GM18907 (cell line): ENCODE measurements around the gene ARRDC5.
"Not testable (repeated sequence)": the region's sequence is repeated elsewhere in the genome, so short reads cannot be mapped to it uniquely, and the experiment has no call there.

Source experiments
- ATAC-seq: cut with Tn5 transposase; IDR thresholded peaks from one replicate; pipeline ENCODE4 v1.9.1; 2021; ENCODE audit warnings: mild to moderate bottlenecking, moderate library complexity; ENCODE audit not compliant: unreplicated experiment

The ARRDC5 gene

DNA sequence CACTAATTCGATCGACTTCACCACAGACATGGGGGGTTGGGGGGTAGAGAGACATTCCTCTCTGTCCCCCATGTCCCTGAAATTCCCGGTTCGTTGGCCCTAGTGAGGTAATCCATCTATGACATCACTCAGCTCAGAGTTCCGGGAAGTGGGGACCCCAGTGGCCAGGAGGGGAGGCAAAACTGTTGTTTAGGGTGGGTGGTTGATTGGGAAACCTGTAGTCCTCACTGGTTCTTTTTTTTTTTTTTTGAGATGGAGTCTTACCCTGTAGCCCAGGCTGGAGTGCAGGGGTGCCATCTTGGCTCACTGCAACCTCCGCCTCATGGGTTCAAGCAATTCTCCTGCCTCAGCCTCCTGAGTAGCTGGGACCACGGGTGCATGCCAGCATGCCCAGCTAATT lies at the start of gene ARRDC5:
TSS of gene ARRDC5 (minus strand) at position 101 of the 400 bp plus-strand sequence. CDS start at position 30, 71 bp downstream.
- ATAC-seq: no peak

DNA sequence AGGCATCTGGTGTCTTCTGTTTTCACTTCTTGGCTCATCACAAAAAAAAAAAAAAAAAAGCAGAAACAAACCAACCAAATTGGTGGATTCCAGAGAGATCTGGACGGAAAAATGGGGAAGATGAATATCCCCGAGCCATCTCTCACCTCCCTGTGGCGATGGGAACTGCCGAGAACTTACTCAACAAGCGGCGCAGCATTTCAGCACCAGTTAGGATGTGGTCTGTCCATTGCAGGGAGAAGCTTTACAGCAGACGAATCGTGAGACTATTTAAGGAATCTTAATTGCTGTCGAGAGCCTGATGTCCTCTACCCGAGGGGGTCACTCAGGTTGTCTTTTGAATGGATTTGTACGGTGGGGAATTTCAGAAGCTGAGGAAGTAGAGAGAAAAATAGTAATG lies 49.0 kb upstream of the ARRDC5 start:
- no peak for ATAC-seq

DNA sequence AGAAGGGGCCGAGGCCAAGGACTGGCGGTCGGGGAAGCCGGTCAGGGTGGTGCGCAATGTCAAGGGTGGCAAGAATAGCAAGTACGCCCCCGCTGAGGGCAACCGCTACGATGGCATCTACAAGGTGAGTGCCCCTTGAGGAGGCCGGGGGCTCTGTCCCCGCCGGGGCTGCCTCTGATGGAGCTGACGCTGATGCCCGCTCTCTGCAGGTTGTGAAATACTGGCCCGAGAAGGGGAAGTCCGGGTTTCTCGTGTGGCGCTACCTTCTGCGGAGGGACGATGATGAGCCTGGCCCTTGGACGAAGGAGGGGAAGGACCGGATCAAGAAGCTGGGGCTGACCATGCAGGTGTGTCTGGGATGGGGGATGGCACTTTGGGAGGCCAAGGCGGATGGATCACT lies 48.0 kb upstream of the ARRDC5 start:
- ATAC-seq: not testable (repeated sequence)

DNA sequence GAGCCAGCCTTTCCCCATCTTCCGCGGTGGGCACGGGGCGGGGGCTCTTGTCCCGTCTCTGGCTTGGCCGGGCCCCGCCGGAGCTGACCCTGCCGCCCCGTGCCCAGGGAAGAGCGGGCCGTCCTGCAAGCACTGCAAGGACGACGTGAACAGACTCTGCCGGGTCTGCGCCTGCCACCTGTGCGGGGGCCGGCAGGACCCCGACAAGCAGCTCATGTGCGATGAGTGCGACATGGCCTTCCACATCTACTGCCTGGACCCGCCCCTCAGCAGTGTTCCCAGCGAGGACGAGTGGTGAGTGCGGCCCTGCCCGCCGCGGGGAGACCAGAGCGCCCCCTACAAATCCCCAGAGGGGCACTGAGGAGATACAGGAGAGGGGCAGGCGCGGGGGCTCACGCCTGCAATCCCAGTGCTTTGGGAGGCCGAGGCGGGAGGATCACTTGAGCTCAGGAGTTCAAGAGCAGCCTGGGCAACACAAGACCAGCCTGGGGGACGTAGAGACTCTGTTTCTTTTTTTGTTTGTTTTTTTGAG lies 39.0 kb upstream of the ARRDC5 start:
- not testable (repeated sequence) for ATAC-seq

DNA sequence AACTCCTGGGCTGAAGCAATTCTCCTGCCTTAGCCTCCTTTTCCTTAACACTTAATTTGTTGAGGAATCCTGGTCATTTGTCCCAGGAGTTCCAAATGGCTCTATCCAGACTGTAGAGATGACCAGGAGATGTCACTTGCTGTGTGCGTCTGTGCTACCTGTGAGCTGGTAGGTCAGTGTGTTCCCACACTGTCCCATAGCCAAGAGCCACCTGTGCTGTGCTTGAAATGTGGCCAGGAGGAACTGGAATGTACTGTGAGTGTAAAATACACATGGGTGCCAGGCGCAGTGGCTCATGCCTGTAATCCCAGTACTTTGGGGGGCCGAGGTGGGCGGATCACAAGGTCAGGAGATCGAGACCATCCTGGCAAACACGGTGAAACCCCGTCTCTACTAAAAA lies 36.8 kb upstream of the ARRDC5 start:
- ATAC-seq: no peak

DNA sequence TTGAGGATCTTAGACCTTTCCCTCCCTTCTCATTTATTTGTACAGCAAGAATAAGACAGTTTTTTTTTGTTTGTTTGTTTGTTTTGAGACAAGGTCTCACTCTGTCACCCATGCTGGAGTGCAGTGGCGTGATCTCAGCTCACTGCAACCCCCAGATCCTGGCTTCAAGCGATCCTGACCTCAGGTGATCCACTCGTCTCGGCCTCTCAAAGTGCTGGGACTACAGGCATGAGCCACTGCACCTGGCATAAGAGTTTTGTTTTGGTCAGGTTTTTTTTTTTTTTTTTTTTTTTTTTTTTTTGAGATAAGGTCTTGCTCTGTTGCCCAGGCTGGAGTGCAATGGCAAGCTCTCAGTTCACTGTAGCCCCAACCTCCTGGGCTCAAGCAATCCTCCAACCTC lies 35.8 kb upstream of the ARRDC5 start:
- ATAC-seq: not testable (repeated sequence)

DNA sequence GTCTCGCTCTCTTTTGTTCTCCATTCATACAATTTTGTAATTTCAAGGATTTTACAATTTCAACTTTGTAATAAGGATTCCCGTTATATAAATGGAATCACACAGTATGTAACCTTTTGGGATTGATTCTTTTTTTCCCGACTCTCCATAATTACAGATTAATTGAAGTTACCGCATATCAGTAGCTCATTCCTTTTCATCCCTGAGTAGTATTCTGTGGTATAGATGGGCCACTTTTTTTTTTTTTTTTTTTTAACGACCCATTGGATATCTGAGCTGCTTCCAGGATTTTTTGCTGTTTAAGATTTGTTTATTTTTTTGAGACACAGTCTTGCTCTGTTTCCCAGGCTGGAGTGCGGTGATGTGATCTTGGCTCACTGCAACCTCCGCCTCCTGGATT lies 34.4 kb upstream of the ARRDC5 start:
- ATAC-seq: no peak

DNA sequence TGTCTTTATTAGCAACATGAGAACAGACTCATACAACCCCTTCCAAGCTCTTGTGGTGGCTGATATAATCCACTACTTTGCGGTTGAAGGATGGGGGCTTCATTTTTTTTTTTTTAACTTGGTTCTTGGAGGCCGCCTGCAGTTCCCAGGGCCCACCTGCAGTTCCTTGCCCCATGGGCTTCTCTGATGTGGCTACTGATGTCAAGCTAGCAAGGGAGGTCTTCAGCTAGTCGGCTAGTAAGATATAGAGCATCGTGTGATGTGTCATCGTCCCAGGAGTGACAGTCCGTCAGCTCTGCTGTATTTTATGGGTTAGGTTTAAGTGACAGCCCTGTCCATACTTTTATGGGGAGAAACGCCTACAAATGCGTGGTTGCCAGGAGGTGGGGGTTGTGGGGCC lies 32.7 kb upstream of the ARRDC5 start:
- no peak for ATAC-seq

DNA sequence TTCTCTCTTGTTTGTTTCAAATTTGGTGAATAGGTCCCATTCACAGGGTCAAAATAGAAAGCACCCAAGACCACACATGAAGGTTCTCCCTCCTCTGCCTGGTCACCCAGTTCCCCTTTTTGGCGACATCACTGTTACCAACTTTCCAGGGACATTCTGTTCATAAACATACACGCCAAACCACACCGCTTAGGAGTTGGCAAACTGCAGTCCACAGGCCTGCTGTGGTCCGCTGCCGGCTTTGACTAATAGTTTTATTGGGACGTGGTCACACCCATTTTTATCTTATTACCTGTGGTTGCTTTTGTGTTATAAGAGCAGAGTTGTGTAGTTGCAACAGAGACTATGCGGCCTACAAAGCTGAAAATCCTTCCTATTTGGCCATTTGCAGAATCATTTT lies 30.8 kb upstream of the ARRDC5 start:
- no peak for ATAC-seq

DNA sequence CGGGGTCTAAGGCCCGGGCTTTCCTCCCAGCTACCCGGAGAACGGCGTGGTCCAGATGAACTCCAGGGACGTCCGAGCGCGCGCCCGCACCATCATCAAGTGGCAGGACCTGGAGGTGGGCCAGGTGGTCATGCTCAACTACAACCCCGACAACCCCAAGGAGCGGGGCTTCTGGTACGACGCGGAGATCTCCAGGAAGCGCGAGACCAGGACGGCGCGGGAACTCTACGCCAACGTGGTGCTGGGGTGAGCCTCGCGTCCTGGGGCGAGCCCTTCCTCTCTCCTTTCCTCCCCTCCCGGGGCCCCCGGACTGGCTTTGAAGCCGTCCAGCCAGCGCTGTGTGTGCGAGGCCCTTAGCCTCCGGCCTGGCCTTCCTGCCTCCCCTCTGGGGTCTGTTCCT lies 30.0 kb upstream of the ARRDC5 start:
- ATAC-seq: no peak

DNA sequence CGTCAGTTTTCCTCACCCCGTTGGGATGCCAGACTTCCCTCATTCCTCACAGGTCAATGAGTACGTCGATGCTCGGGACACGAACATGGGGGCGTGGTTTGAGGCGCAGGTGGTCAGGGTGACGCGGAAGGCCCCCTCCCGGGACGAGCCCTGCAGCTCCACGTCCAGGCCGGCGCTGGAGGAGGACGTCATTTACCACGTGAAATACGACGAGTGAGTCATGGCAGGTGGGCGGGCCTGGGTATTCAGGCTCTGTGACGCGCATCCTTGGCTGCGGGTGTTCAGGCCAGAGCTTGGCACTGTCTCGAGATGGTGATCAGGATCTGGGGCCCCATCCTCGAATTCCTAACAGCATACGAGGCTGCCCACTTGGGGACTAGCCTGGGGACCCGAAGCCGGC lies 28.0 kb upstream of the ARRDC5 start:
- ATAC-seq: no peak

DNA sequence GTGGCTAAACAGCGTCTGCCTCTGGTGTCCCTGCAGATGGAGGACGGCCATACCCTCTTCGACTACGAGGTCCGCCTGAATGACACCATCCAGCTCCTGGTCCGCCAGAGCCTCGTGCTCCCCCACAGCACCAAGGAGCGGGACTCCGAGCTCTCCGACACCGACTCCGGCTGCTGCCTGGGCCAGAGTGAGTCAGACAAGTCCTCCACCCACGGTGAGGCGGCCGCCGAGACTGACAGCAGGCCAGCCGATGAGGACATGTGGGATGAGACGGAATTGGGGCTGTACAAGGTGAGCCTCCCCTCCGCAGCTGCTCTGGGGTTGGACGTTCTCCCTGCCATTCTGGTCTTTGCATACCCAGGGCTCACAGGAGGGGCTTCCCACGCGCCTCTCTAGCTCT lies 26.5 kb upstream of the ARRDC5 start:
- no peak for ATAC-seq

DNA sequence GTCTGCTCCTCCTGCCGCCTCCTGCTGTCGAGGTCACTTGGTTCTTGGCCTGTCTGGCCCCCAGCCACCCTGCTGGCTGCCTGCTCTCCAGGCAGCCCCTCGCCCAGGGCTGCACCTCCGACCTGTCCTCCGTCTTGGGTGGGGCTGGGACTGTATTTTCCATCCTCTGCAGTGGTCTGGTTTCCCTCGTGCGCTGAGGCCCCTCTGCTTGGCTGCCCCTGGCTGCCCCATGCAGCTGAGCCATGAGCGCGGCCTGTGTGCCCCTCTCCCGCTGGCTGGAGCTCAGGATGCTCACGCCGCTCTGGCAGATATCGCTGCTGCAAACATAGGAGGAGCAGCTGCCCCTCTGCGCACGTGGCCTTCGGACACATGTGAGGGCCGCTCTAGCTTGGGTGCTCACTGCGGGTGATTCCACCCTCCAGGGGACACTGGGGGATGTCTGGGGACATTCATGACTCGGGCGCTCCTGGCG lies 20.6 kb upstream of the ARRDC5 start:
- no peak for ATAC-seq

DNA sequence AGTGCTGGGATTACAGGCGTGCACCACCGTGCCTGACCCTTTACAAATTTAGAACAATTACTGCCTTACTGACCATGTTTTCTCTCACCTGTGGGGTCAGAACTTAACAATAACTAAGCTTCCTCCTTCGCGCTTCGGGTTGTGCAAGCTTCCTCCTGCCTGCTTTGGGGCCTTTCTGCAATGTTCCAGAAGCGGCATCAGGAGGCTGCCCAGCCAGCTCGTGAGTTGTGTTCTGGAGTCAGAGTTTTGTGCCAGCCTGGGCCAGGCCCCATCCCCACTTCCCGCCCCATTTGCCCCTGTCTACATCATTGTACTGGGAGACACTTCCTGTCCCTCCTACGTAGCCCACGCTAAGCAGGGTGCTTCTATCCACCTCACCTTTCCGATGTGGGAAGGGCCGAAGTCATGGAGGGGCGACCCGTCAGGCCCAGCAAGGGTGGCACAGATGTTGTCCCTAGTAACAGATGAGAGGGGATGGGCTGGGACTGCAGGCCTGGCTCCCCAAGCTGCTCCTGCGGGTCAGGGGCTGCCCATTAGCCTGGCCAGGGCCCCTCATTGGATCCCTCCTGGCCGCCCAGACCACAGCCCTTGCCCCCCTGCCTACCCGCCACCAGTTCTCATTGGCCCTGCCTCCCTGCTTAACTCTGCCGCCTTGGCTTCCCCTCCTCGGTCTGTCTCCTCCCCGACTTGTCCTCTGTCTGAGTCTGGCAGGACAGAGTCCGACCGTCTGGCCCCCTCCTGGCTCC lies 20.0 kb upstream of the ARRDC5 start:
- no peak for ATAC-seq

DNA sequence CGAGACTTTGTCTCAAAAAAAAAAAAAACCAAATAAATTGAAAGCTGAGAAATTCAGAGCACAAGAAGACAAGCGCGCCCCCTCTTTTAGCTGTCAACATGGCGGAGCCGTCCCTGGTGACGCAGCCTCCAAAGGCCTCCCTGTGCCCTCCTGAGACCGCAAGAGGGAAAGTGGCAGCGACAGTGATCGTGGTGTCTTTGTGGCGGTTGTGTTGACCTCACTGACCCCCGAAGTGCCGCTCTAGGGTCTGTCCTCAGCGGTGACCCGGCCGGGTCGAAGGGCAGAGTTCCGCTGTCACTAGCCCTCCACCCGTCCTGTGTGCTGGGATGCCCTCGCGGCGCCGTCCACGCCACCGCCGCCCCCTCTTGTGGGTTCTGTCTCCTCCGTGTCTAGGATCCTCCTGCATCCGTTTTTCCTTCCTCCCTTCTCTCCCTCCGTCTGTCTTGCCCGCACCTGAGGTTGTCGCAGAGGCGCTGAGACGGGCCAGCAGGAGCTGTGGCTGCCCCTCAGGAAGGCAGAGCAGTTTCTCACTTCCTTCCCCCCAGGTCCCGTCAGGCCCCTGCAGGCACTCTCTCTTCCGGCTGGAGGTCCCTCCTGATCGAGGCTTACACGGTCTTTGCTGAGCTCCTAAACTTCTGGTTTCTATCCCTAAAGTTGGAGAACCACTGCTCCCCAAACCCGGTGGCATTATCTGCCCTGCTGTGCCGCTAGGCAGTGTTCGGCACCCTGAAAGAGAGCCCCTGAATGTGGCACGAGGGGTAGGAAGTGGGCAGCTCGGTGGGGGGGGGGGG lies 13.8 kb upstream of the ARRDC5 start:
- no peak for ATAC-seq

DNA sequence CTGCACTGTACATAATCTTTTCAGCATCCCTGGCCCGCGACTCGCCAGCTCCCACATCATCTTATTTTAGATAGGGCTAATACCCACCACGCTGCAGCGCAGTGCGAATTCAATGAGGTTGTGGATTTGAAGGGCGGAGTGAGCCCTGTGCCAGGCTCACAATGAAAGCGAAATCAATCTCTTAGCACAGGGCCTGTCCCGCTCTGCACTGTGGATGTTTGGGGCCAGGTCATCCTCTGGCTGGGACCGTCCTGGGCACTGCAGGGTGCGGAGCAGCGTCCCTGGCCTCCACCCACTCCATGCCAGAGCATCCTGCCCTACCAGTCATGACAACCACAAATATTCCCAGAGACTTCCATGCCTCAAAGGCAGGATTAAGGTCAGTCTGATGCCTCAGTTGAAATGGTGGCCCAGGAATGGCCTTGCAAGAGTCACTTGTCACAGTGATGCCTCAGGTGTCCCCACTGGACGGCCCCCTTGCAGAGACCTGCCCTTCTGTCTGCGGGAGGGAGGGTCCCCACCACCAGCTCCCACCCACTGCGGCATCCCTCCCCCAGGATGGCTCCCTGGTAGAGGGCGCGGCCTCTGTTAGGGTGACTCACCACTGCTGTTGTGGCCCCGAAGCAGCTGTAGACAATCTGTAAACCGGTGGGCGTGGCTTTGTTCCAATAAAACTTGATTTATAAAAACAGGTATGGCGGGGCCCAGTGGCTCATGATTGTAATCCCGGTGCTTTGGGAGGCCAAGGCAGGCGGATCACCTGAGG lies 12.2 kb upstream of the ARRDC5 start:
- ATAC-seq: no peak

DNA sequence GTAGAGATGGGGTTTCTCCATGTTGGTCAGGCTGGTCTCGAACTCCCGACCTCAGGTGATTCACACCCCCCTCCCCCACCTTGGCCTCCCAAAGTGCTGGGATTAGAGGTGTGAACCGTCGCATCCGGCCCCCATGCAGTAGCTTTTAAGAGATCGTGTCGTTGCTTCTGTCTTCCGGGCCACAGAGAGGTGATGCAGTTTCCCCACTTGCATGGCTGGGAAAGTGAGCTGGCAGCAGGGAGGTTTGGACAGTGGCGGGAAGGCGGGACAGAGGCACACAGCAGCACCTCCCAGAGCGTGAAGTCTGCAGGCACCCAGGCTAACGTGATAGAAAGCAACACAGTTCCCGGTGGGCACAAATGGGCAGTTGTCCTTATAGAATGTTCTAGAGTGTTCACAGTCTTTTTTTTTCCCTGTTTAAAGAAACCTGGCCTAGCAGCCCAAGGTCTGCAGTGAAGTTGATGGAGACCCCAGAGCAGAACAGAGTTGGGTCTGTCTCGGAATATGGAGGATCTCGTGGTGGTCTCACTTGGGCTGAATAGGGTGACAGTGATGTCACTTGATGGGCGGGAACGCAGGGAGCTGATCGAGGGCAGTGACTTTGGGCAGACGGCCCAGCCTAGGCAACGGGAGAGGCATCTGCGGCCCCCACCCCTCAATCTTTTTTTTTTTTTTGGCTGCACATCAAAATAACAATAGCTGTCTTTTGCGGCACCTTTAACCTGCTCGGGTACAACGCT lies 11.5 kb upstream of the ARRDC5 start:
- no peak for ATAC-seq

DNA sequence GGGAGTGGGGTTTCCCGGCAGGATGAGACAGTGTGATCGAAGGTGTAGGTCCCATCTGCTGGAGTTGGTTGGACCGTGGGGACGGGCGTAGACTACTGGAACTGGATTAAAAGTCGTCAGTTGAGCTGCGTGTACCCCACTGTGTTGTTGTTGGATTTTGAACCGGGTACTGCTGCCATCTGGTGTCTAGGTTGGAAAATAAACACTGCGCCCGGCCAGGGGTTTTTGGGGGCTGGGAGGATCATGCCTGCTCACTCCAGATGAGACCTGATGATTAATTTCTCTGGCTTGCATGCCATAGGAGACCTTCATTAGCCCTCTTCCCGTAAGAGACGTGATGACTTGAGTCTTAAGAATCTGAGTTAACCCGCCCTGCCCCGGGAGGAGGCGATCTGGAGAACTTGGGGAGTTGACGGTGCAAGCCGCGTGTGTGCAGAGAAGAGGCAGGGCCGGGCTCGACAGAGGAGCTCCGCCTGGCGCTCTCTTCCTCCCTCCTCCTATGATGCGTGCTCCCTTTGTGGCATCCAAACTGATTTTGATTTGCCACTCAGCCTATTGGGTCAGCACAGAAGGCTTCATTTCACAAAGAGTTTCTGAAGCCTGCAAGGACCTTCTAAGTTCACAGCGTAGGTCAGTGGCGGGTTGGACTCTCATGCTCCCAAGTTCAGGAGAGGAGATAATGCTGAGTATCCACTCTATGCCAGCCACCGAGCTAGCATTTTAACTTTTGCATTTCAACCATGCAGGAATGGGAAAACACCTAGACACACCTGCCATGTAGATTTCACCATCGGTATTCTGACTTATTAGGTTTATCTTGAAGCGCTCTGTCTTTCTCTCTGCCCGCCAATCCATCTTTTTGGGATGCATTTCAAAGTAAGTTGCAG lies 9.3 kb upstream of the ARRDC5 start:
- ATAC-seq: peak; percentile 31

DNA sequence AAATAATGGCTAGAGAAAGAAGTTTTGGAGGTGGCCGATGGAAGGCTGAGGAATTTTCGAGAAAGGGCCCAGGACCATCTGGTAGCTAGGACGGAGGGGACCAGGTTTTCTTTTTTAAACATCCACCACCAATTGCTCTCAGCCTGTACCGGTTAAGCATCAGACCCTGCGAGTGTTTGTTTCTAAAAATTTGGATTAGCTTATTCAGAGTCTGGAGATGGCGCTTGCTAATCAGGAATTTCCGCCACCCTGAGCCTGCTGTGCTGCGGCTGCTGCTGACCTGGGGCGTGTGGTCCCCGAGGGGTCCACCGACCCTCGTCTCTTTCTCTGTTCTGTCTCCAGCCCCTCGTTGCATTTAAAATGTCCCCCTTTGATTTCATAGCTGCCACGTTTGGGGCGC lies 8.6 kb upstream of the ARRDC5 start:
- ATAC-seq: no peak
